Mammary epithelial cell (primary cell): ENCODE measurements around the gene TMEM212.

Source experiments
- CTCF ChIP-seq, 2 donors: IDR thresholded peaks in 1 of 2; conservative IDR thresholded peaks in 1 of 2; 2 replicates each; pipeline ENCODE4 v1.5.1; 2011 to 2012; ENCODE audit warnings: inconsistent platforms in 2 of 2, low read length in 2 of 2, mild to moderate bottlenecking in 2 of 2, control low read depth in 1 of 2, low read depth in 1 of 2; ENCODE audit not compliant: insufficient read depth in 1 of 2; ENCODE audit errors: extremely low read depth in 1 of 2
- EZH2 ChIP-seq: IDR thresholded peaks from 2 replicates; pipeline ENCODE4 v1.6.1; 2012; ENCODE audit warnings: low read length, inconsistent platforms, borderline replicate concordance

- TF ChIP-seq CTCF (conservative IDR thresholded peaks at IDR 0.05 in 1 of 2, IDR thresholded peaks at IDR 0.05 in 1 of 2; ENCODE audit: extremely low read depth in 1 of 2, insufficient read depth in 1 of 2, low read depth in 1 of 2, low read length in 2 of 2) (no peak), EZH2 (no peak)
Measured at GRCh38 chr3:171904829-171905228, 61.7 kb downstream of the TMEM212 start.
